ENCODE data around the gene HDAC4.

DNA sequence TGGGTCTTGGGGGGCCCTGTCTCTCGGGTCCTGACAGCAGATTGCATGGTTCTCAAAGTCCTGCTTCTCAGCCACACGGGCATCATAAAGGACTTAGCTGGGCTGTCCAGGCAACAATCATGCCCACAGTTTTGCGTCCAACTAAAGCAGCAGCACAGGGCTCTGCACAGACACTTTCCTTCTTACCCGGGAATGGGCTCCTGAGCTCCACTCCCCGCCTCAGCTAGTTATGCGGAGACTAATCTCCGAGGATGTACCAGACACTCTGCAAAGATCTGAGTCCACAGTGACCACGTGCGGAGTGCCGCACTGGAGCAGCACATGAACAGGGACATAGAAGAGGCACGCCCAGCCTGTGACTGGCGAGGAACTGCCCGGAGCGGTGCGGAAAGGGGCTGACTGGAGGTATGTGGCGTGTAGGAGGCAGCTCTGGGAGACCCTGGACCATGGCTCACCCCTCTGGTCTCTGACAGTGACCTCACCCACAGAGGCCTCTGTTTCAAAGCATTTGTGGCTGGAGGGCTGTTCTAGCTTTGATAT, 270.0 kb downstream of the HDAC4 start:
- TF ChIP-seq, protein P1, sequence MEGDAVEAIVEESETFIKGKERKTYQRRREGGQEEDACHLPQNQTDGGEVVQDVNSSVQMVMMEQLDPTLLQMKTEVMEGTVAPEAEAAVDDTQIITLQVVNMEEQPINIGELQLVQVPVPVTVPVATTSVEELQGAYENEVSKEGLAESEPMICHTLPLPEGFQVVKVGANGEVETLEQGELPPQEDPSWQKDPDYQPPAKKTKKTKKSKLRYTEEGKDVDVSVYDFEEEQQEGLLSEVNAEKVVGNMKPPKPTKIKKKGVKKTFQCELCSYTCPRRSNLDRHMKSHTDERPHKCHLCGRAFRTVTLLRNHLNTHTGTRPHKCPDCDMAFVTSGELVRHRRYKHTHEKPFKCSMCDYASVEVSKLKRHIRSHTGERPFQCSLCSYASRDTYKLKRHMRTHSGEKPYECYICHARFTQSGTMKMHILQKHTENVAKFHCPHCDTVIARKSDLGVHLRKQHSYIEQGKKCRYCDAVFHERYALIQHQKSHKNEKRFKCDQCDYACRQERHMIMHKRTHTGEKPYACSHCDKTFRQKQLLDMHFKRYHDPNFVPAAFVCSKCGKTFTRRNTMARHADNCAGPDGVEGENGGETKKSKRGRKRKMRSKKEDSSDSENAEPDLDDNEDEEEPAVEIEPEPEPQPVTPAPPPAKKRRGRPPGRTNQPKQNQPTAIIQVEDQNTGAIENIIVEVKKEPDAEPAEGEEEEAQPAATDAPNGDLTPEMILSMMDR (conservative IDR thresholded peaks at IDR 0.05; ENCODE audit: low read length), result no peak
- TF ChIP-seq EZH2phosphoT487 (IDR thresholded peaks at IDR 0.05; ENCODE audit: borderline replicate concordance), result no peak

All from Loucy (cell line).